ENCODE results near the gene TMEM213.

DNA sequence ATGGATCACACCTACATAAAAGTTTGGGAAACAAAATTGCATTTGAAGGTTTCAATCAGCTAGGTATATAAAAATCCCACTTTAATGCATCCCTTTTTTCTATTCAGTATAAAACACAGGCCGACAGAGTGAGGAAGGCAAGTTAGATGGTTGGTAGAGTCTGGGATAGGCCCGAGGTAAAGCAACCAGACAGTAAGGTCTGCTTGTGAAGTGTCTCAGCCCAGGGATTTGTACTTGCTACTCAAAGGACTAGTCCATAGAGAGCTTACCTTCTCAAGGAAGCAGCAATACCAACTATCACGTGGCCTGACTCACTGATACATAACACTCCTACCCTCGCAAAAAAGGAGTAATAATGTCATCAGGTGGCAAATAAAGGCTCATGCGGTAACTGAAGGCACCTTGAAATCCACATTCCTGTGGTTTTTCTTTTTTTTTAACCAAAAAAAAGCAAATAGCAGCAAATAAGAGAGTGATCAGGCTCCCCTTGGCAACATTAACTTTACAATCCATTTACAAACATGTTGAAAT, 56.4 kb downstream of the TMEM213 start:
- TF ChIP-seq POLR2A (IDR thresholded peaks at IDR 0.05; ENCODE audit: low read depth): no peak
- TF ChIP-seq, protein P1, sequence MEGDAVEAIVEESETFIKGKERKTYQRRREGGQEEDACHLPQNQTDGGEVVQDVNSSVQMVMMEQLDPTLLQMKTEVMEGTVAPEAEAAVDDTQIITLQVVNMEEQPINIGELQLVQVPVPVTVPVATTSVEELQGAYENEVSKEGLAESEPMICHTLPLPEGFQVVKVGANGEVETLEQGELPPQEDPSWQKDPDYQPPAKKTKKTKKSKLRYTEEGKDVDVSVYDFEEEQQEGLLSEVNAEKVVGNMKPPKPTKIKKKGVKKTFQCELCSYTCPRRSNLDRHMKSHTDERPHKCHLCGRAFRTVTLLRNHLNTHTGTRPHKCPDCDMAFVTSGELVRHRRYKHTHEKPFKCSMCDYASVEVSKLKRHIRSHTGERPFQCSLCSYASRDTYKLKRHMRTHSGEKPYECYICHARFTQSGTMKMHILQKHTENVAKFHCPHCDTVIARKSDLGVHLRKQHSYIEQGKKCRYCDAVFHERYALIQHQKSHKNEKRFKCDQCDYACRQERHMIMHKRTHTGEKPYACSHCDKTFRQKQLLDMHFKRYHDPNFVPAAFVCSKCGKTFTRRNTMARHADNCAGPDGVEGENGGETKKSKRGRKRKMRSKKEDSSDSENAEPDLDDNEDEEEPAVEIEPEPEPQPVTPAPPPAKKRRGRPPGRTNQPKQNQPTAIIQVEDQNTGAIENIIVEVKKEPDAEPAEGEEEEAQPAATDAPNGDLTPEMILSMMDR (IDR thresholded peaks at IDR 0.05): no peak
- TF ChIP-seq EP300 (IDR thresholded peaks at IDR 0.05): no peak
- no peak for TF ChIP-seq POLR2AphosphoS5 (IDR thresholded peaks at IDR 0.05)

All from esophagus muscularis mucosa (tissue), 4 donors.